HFF-Myc (cell line): ENCODE results near the gene PGGHG.
"Not testable (repeated sequence)": the region's sequence is repeated elsewhere in the genome, so short reads cannot be mapped to it uniquely, and the experiment has no call there.

Experiments
- DNase-seq: peaks from one replicate; pipeline ENCODE4 v3.0.0-alpha.2; 2011; ENCODE audit warnings: low read depth; ENCODE audit errors: extremely low read depth
- H3K4me3 ChIP-seq: replicated peaks from 2 replicates; pipeline ENCODE4 v1.5.1; 2011; ENCODE audit warnings: low read depth, mild to moderate bottlenecking, control low read depth, low read length
- TF ChIP-seq, protein P1 (sequence below): IDR thresholded peaks from 2 replicates; pipeline ENCODE4 v1.5.1; 2012; ENCODE audit warnings: mild to moderate bottlenecking, low read depth, low read length, control low read depth; ENCODE audit errors: missing control alignments

Gene PGGHG

GRCh38 chr11:324156-324555 lies 35.2 kb downstream of the PGGHG start:
- no peak overlapping the region for H3K4me3 ChIP-seq
- TF ChIP-seq, protein P1, sequence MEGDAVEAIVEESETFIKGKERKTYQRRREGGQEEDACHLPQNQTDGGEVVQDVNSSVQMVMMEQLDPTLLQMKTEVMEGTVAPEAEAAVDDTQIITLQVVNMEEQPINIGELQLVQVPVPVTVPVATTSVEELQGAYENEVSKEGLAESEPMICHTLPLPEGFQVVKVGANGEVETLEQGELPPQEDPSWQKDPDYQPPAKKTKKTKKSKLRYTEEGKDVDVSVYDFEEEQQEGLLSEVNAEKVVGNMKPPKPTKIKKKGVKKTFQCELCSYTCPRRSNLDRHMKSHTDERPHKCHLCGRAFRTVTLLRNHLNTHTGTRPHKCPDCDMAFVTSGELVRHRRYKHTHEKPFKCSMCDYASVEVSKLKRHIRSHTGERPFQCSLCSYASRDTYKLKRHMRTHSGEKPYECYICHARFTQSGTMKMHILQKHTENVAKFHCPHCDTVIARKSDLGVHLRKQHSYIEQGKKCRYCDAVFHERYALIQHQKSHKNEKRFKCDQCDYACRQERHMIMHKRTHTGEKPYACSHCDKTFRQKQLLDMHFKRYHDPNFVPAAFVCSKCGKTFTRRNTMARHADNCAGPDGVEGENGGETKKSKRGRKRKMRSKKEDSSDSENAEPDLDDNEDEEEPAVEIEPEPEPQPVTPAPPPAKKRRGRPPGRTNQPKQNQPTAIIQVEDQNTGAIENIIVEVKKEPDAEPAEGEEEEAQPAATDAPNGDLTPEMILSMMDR, result no peak
- DNase-seq, result no peak

- DNase-seq, H3K4me3 ChIP-seq: not testable (repeated sequence)
These were observed 35.9 kb downstream of the PGGHG start for GRCh38 chr11:324593-325517.

DNA sequence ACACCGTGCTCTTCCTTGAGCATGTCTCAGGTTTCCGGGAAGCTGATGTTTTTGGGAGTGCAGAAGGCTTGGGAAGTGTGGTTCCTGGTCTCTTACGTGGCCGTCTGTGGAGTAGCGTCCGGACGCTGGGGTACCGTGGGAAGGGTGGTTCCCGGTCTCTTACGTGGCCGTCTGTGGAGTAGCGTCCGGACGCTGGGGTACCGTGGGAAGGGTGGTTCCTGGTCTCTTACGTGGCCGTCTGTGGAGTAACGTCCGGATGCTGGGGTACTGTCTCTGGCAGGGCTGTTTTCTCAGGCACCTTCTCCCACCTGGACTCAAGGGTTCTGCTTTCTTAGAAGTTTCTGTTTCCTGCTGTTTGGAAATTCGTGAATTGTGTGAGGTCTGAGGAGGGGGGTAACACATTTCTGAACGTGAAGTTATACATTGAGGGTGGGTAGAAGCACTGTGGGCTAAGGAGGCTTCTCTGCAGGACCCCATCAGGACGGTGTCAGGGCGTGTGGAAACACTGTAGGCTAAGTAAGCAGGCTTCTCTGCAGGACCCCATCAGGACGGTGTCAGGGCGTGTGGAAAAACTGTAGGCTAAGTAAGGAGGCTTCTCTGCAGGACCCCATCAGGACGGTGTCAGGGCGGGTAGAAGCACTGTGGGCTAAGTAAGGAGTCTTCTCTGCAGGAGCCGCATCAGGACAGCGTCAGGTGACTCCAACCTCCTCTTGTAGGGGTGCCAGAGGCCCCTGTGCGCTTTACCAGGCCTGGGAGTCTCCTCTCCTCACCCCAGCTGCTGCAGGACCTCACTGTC lies 37.1 kb downstream of the PGGHG start:
- no peak for DNase-seq
- no peak overlapping the region for H3K4me3 ChIP-seq

DNA sequence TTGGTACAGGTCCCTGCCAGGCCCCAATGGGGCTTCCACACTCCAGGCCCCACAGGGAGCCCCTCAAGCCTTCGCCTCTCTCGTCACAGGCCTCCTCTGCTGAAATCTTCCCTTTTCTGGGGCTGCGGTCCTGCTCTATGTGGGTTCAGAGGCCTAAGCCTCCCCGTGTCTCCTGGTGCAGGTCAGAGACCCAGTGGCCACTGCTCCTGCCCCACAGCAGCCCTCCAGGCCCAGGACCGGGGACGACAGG lies 37.6 kb downstream of the PGGHG start:
- no peak for DNase-seq
- H3K4me3 ChIP-seq, result no peak overlapping the region
- TF ChIP-seq, protein P1, result no peak

More for the DNA sequence above, 37.1 kb downstream of the PGGHG start:
- TF ChIP-seq, protein P1, result no peak

GRCh38 chr11:326842-327580 lies 38.1 kb downstream of the PGGHG start:
- no peak for DNase-seq
- TF ChIP-seq, protein P1, result no peak
- H3K4me3 ChIP-seq, result no peak overlapping the region

DNA sequence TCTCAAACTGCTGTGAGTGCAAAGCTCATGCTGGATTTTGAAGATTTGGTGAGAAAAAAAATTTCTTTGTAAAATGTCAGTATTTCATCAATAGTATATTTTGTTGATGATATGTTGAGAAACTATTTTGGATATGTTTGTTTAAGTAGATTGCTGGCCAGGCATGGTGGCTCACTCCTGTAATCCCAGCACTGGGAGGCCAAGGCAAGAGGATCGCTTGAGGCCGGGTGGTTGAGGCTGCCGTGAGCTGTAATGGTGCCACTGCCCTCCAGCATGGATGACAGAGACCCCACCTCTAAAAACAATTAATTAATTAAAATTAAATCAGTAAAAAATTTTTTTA lies 38.6 kb downstream of the PGGHG start:
- no peak overlapping the region for H3K4me3 ChIP-seq
- DNase-seq, result no peak
- TF ChIP-seq, protein P1, result no peak

DNA sequence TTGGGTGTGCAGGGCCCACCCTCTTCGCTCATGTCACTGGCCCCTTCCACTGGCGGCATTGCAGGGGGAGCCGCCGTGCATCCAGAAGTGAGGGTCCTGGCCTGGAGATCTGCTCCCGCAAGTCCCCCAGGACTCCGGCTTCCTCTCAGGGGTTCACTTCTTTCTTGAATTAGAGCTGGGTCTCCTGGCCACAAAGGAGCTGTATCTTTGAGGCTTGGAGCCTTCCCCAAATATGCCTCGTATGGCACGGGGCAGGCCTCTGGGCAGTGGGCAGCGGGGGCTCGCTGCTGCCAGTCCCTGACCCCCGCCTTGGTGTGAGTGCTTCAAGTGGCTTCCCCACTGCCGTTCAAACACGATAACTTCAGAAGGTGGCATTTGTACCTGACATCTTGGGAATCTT lies 39.1 kb downstream of the PGGHG start:
- DNase-seq, result no peak
- no peak overlapping the region for H3K4me3 ChIP-seq
- TF ChIP-seq, protein P1, result no peak

DNA sequence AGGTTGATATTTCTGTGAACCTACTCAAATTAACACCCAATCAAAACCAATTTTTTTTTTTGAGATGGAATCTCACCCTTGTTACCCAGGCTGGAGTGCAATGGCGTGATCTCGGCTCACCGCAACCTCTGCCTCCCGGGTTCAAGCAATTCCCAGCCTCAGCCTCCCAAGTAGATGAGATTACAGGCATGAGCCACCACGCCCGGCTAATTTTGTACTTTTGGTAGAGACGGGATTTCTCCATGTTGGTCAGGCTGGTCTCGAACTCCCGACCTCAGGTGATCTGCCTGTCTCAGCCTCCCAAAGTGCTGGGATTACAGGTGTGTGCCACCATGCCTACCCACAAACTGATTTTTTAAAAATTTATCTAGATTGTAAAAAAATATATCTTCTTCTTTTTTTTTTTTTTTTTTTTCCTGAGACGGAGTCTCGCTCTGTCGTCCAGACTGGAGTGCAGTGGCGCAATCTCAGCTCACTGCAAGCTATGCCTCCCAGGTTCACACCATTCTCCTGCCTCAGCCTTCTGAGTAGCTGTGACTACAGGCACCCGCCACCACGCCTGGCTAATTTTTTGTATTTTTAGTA lies 39.7 kb downstream of the PGGHG start:
- H3K4me3 ChIP-seq, result not testable (repeated sequence)

More for the DNA sequence above, 39.7 kb downstream of the PGGHG start:
- not testable (repeated sequence) for DNase-seq
